GM12878 (cell line): ENCODE results near the gene ASGR1.

Experiments
- CTCF ChIP-seq, 3 experiments: IDR thresholded peaks in 2 of 3; conservative IDR thresholded peaks in 1 of 3; 2 replicates each; pipeline ENCODE4 v1.5.1; 2011; ENCODE audit warnings: low read depth in 3 of 3, low read length in 3 of 3, mild to moderate bottlenecking in 3 of 3, control low read depth in 2 of 3, moderate library complexity in 2 of 3, inconsistent platforms in 1 of 3, mixed read lengths in 1 of 3; ENCODE audit not compliant: control insufficient read depth in 2 of 3, insufficient read depth in 1 of 3; ENCODE audit errors: extremely low read depth in 1 of 3
- EZH2 ChIP-seq: IDR thresholded peaks from 2 replicates; pipeline ENCODE4 v1.6.1; 2012; ENCODE audit warnings: low read depth, mild to moderate bottlenecking, control low read depth, inconsistent platforms, low read length, borderline replicate concordance; ENCODE audit not compliant: control insufficient read depth
- IRF4 ChIP-seq: IDR thresholded peaks from 2 replicates; pipeline ENCODE4 v1.6.1; 2011; ENCODE audit warnings: low read depth, low read length
- NRF1 ChIP-seq: conservative IDR thresholded peaks from 2 replicates; pipeline ENCODE4 v1.6.1; 2011; ENCODE audit warnings: mild to moderate bottlenecking, low read depth, low read length, improper control_type of control experiment

GRCh38 chr17:7228920-7229319 lies 49.8 kb upstream of the ASGR1 start:
- no peak for TF ChIP-seq IRF4
- no peak for TF ChIP-seq EZH2
- no peak for TF ChIP-seq CTCF (IDR thresholded peaks at IDR 0.05 in 2 of 3, conservative IDR thresholded peaks at IDR 0.05 in 1 of 3; ENCODE audit: control insufficient read depth in 2 of 3, extremely low read depth in 1 of 3, insufficient read depth in 1 of 3, low read depth in 3 of 3, low read length in 3 of 3)
- no peak for TF ChIP-seq NRF1
